Measurements from ENCODE around the gene COPA.
"Not testable (repeated sequence)": the region's sequence is repeated elsewhere in the genome, so short reads cannot be mapped to it uniquely, and the experiment has no call there.

COPA gene

GRCh38 chr1:160325252-160325651 lies 17.8 kb downstream of the COPA start:
- DNase-seq (ENCODE audit: low read depth): no peak

GRCh38 chr1:160322831-160323230 lies 20.2 kb downstream of the COPA start:
- no peak for DNase-seq (ENCODE audit: low read depth)

- DNase-seq (ENCODE audit: low read depth): no peak
These were observed 27.7 kb downstream of the COPA start for GRCh38 chr1:160315359-160315758.

GRCh38 chr1:160309571-160309970 lies 33.5 kb downstream of the COPA start:
- DNase-seq (ENCODE audit: low read depth): no peak

GRCh38 chr1:160309185-160309557 lies 33.9 kb downstream of the COPA start:
- no peak for DNase-seq (ENCODE audit: low read depth)

GRCh38 chr1:160308451-160309184 lies 34.4 kb downstream of the COPA start:
- DNase-seq (ENCODE audit: low read depth): no peak

GRCh38 chr1:160307118-160307791 lies 35.8 kb downstream of the COPA start:
- DNase-seq (ENCODE audit: low read depth): no peak

GRCh38 chr1:160300173-160300572 lies 42.9 kb downstream of the COPA start:
- DNase-seq (ENCODE audit: low read depth): no peak

- DNase-seq (ENCODE audit: low read depth): no peak
These were observed 47.0 kb downstream of the COPA start for GRCh38 chr1:160296036-160296435.

- DNase-seq (ENCODE audit: low read depth): no peak
These were observed 49.8 kb downstream of the COPA start for GRCh38 chr1:160293020-160293968.

- DNase-seq (ENCODE audit: low read depth): no peak
These were observed 51.5 kb downstream of the COPA start for GRCh38 chr1:160291248-160292220.

GRCh38 chr1:160287769-160288168 lies 55.3 kb downstream of the COPA start:
- not testable (repeated sequence) for DNase-seq (ENCODE audit: low read depth)

GRCh38 chr1:160285506-160285905 lies 57.5 kb downstream of the COPA start:
- no peak for DNase-seq (ENCODE audit: low read depth)

GRCh38 chr1:160284782-160285344 lies 58.2 kb downstream of the COPA start, which contains the start of gene PEX19:
Gene PEX19, minus strand, starts transcription at chr1:160285133. Its CDS starts 9 bp downstream, at chr1:160285124.
- DNase-seq (ENCODE audit: low read depth): peak; percentile 78

GRCh38 chr1:160284220-160284781 lies 58.7 kb downstream of the COPA start:
- DNase-seq (ENCODE audit: low read depth): no peak

- DNase-seq (ENCODE audit: low read depth): no peak
These were observed 60.2 kb downstream of the COPA start for GRCh38 chr1:160282807-160283206.

GRCh38 chr1:160277987-160278386 lies 65.1 kb downstream of the COPA start:
- DNase-seq (ENCODE audit: low read depth): no peak

- DNase-seq (ENCODE audit: low read depth): no peak
These were observed 65.7 kb downstream of the COPA start for GRCh38 chr1:160277330-160277729.

- no peak for DNase-seq (ENCODE audit: low read depth)
These were observed 72.0 kb downstream of the COPA start for GRCh38 chr1:160271025-160271424.

GRCh38 chr1:160267284-160267991 lies 75.6 kb downstream of the COPA start:
- DNase-seq (ENCODE audit: low read depth): no peak
